ENCODE results near the gene BARD1. TPM values are rescaled to one million over a fixed set of nuclear protein-coding genes. Genes with fewer than 3 reads are reported as not detected.

The BARD1 gene
- total and polyA plus RNA-seq, 2 donors (not counting 1 experiment from before 2014, with no cell fraction given): 4.3 to 20.7 TPM

- H3K27me3 ChIP-seq (replicated peaks in 1 of 4; ENCODE audit: control extremely low read depth in 1 of 4, control insufficient read depth in 3 of 4, insufficient read depth in 4 of 4, low read length in 3 of 4): no peaks in the 10 kb centered on the region
- peak overlapping the region; percentile 98 for H3K27ac Mint-ChIP-seq
- ChIA-PET POLR2A (interaction anchor here (0.6 to 1.3 kb wide), 2 partner anchors 13 to 130 kb away, joined by 3 read pairs; no protein-coding TSS in a partner anchor), CTCF (interaction anchor here (0.7 kb wide), 1 partner anchor 21 kb away, joined by 3 read pairs; no protein-coding TSS in a partner anchor)
- H4K20me1 ChIP-seq (ENCODE audit: control insufficient read depth, insufficient read depth, low read length, poor library complexity, severe bottlenecking): no peaks in the 10 kb centered on the region
- peak overlapping the region; percentile 98 for H3K4me3 Mint-ChIP-seq
- H3K4me1 ChIP-seq (ENCODE audit: control insufficient read depth in 2 of 2, insufficient read depth in 2 of 2, low read length in 2 of 2): peaks cover 13 to 19% of the 10 kb centered on the region in 2 donors
- TF ChIP-seq CTCF (IDR thresholded peaks at IDR 0.05) (no peak), EZH2 (IDR thresholded peaks at IDR 0.05; ENCODE audit: borderline replicate concordance, insufficient read depth, low read depth, low read length, poor library complexity, severe bottlenecking) (no peak)
- peak overlapping the region; percentile 75 to 76 for H3K27ac ChIP-seq (ENCODE audit: low read length in 2 of 2)
- H2AFZ ChIP-seq (ENCODE audit: insufficient read depth, low read depth, low read length, poor library complexity, severe bottlenecking): peak overlapping the region; percentile 97
- H3K9me3 ChIP-seq (ENCODE audit: control extremely low read depth in 1 of 3, control insufficient read depth in 2 of 3, insufficient read depth in 1 of 3, low read length in 2 of 3): no peaks in the 10 kb centered on the region
- intact Hi-C loops (cut with micrococcal nuclease): loop anchor here (1.0 to 10.0 kb wide), 5 partner anchors 501 to 1657 kb away; partner anchors contain the start of genes MREG and SPAG16
- WGBS (ENCODE audit: insufficient coverage): under 1% methylated on average over 59 of the region's 63 CpGs
- ATAC-seq (ENCODE audit: low read depth) (peak; percentile 88), DNase-seq (peak; percentile 99)
- H3K4me2 ChIP-seq (replicated peaks; ENCODE audit: low read depth, low read length, poor library complexity, severe bottlenecking): peak overlapping the region; percentile 86
- peak overlapping the region; percentile 53 to 96 (median 94) for H3K4me3 ChIP-seq (ENCODE audit: control extremely low read depth in 1 of 5, extremely low read depth in 1 of 5, insufficient read depth in 1 of 5, low read depth in 2 of 5, low read length in 4 of 5)
- H3K36me3 ChIP-seq (replicated peaks in 1 of 2; ENCODE audit: control extremely low read depth in 1 of 2, control insufficient read depth in 1 of 2, extremely low read depth in 1 of 2, insufficient read depth in 2 of 2, low read length in 1 of 2): peaks cover 0 to 2% of the 10 kb centered on the region in 2 experiments
- H3K79me2 ChIP-seq (ENCODE audit: control insufficient read depth, insufficient read depth, low read length): peaks cover 35% of the 10 kb centered on the region
- H3K9ac ChIP-seq (ENCODE audit: low read length): peak overlapping the region; percentile 88
- peaks cover 40% of the 10 kb centered on the region for H3K4me1 Mint-ChIP-seq
- H3K9me3 Mint-ChIP-seq (ENCODE audit: insufficient read depth): no peaks in the 10 kb centered on the region
- no peaks in the 10 kb centered on the region for H3K27me3 Mint-ChIP-seq
These were observed 475 bp upstream of the BARD1 start for GRCh38 chr2:214809751-214810564.

DNA sequence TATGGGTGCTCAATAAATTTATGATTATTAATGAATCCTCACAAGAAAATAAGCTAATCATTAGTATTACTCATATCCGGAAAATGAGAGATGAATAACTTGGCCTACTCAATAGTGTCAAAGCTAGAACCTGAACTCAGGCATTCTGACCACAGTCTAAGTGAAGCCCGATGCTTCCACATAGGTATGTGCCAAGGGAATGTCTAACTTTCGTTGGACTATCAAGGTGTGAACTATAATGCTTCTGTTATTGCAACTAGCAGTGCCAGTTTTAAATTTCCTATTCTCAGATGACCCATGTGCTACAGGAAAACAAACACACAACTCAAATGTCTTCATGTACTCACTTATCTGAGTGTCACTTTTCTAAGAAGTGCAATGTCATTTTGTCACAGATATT, 1.8 kb downstream of the BARD1 start:
- H3K9ac ChIP-seq (ENCODE audit: low read length): peak overlapping the region; percentile 88
- no peak for ATAC-seq (ENCODE audit: low read depth)
- peak overlapping the region; percentile 25 to 96 (median 94) for H3K4me3 ChIP-seq (ENCODE audit: control extremely low read depth in 1 of 5, extremely low read depth in 1 of 5, insufficient read depth in 1 of 5, low read depth in 2 of 5, low read length in 4 of 5)
- peak; percentile 12 for DNase-seq
- no CpG with 5 or more reads among the region's 3 CpGs for WGBS (ENCODE audit: insufficient coverage)
- peaks cover 50% of the 10 kb centered on the region for H3K79me2 ChIP-seq (ENCODE audit: control insufficient read depth, insufficient read depth, low read length)
- H4K20me1 ChIP-seq (ENCODE audit: control insufficient read depth, insufficient read depth, low read length, poor library complexity, severe bottlenecking): no peaks in the 10 kb centered on the region
- peaks cover 40% of the 10 kb centered on the region for H3K4me1 Mint-ChIP-seq
- peaks cover 13 to 19% of the 10 kb centered on the region in 2 donors for H3K4me1 ChIP-seq (ENCODE audit: control insufficient read depth in 2 of 2, insufficient read depth in 2 of 2, low read length in 2 of 2)
- intact Hi-C loops (cut with micrococcal nuclease): loop anchor here (2.0 kb wide), 2 partner anchors 1575 to 1655 kb away; no protein-coding TSS in a partner anchor
- peak overlapping the region; percentile 86 for H3K4me2 ChIP-seq (replicated peaks; ENCODE audit: low read depth, low read length, poor library complexity, severe bottlenecking)
- POLR2A ChIA-PET: no interaction called here
- TF ChIP-seq EZH2 (IDR thresholded peaks at IDR 0.05; ENCODE audit: borderline replicate concordance, insufficient read depth, low read depth, low read length, poor library complexity, severe bottlenecking) (no peak), CTCF (IDR thresholded peaks at IDR 0.05) (no peak)
- no peaks in the 10 kb centered on the region for H3K27me3 ChIP-seq (replicated peaks in 1 of 4; ENCODE audit: control extremely low read depth in 1 of 4, control insufficient read depth in 3 of 4, insufficient read depth in 4 of 4, low read length in 3 of 4)
- H3K27me3 Mint-ChIP-seq: no peaks in the 10 kb centered on the region
- peak overlapping the region in 1 of 2 donors; percentile 53 for H3K27ac ChIP-seq (ENCODE audit: low read length in 2 of 2)
- H3K4me3 Mint-ChIP-seq: peak overlapping the region; percentile 98
- CTCF ChIA-PET: no interaction called here
- peak overlapping the region; percentile 13 for H3K27ac Mint-ChIP-seq
- peak overlapping the region; percentile 97 for H2AFZ ChIP-seq (ENCODE audit: insufficient read depth, low read depth, low read length, poor library complexity, severe bottlenecking)
- peaks cover 0 to 4% of the 10 kb centered on the region in 2 experiments for H3K36me3 ChIP-seq (replicated peaks in 1 of 2; ENCODE audit: control extremely low read depth in 1 of 2, control insufficient read depth in 1 of 2, extremely low read depth in 1 of 2, insufficient read depth in 2 of 2, low read length in 1 of 2)
- H3K9me3 ChIP-seq (ENCODE audit: control extremely low read depth in 1 of 3, control insufficient read depth in 2 of 3, insufficient read depth in 1 of 3, low read length in 2 of 3): no peaks in the 10 kb centered on the region
- H3K9me3 Mint-ChIP-seq (ENCODE audit: insufficient read depth): no peaks in the 10 kb centered on the region
